ENCODE data around the gene CDH13. TPM values are rescaled to one million over a fixed set of nuclear protein-coding genes. Genes with fewer than 3 reads are reported as not detected.

Gene CDH13
- total and polyA plus RNA-seq, 9 of the 15 experiments (the other 6 are each of a cell fraction or from before 2014, with no cell fraction given): 0.03 TPM; not detected in 8

GRCh38 chr16:83040174-83040573, 413.4 kb downstream of the CDH13 start (continued):
- no peak for TF ChIP-seq CHD7 (IDR thresholded peaks at IDR 0.05; ENCODE audit: low read depth, low read length)
- no peak for TF ChIP-seq BRD9 (IDR thresholded peaks at IDR 0.05; ENCODE audit: low read depth, partially characterized antibody)

Data from K562 (cell line).